HPDE6-E6E7 (cell line): ENCODE data around the gene PRSS56.

ENCODE experiments used
- DNase-seq: peaks from one replicate; pipeline ENCODE4 v3.0.0; 2011; ENCODE audit warnings: missing footprints; ENCODE audit errors: extremely low spot score

The PRSS56 gene

DNA sequence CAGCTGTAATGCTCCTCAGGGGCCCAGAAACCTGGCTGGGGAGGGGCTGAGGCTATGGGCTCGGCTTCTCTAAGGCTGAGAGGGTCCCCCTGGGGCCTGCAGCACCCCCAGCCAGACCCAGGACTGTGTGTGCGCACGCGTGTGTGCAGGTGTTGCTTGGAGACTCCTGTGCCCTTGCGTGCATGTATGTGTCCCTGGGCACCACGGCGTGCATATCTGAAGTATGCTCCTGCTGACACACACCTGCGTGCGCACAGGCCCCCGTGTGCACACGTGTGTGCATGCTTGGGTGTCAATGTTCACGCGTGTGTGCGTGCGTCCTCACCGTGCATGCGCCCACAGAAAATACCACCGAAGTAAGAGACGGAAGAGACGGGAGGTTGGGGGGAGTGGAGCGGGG is 17.7 kb upstream of the PRSS56 start:
- DNase-seq = no peak

GRCh38 chr2:232502911-232503808 is 17.0 kb upstream of the PRSS56 start:
- DNase-seq = no peak

GRCh38 chr2:232503809-232504323 is 16.3 kb upstream of the PRSS56 start:
- no peak for DNase-seq

DNA sequence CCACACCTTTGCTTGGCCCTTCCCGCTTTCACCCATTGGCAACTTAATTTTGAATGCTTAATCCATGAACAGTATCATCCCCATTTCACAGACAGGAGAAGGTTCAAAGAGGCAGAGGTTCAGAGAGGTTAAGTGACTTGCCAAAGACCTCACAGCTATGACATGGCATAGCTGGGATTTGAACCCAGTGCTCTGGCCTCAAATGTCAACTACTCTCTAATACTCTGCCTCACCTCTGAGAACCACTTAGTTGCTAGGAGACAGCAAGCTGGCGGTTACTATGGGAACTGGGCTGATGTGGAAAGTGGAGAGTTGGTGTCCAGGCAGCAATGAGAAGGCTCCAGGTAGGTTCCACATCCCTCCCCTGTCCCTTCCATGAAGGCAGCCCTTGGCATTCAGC is 15.8 kb upstream of the PRSS56 start:
- DNase-seq = no peak

- DNase-seq = no peak
Measured at GRCh38 chr2:232505856-232506255, 14.3 kb upstream of the PRSS56 start.

DNA sequence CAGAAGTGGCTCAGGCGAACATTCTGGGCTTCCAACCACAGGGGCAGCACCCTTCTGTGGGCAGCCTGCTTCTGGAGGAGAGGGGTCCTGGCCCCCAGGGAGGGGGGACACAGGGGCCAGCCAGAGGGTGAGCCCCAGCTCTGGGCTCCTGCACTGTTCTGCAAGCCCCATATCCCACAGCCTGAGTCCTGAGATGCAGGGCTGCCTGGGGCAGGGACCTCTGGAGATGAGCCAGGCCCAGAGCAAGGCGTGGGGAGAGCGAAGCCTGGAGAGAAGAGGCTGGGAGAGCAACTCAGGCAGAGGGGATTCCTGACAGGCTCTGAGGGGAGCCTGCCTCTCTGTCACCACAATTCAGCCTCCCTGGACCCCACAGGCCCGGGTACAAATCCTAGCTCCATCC is 13.5 kb upstream of the PRSS56 start:
- DNase-seq = no peak

- DNase-seq = no peak
Measured at GRCh38 chr2:232508251-232508650, 11.9 kb upstream of the PRSS56 start.

- no peak for DNase-seq
Measured at GRCh38 chr2:232511336-232511890, 8.8 kb upstream of the PRSS56 start.

GRCh38 chr2:232512602-232513001 is 7.6 kb upstream of the PRSS56 start:
- no peak for DNase-seq

DNA sequence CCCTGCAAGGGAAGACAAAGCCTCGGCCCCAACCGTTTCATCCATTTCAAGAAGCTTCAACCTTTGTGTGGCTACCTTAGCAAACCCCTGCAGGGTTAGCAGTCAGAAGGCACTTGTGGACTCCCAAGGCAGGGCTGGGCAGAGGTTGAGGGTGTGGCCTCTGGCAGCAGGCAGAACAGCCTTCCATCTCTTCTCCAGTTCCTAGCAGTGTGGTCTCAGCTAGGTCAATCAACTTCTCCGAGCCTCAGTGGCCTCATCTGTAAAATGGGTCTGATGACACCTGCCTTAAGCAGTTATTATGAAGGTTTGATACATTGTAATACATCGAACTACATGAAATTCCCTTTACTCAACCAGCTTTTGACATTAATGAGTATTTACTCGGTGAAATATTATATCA is 6.8 kb upstream of the PRSS56 start:
- DNase-seq = no peak

DNA sequence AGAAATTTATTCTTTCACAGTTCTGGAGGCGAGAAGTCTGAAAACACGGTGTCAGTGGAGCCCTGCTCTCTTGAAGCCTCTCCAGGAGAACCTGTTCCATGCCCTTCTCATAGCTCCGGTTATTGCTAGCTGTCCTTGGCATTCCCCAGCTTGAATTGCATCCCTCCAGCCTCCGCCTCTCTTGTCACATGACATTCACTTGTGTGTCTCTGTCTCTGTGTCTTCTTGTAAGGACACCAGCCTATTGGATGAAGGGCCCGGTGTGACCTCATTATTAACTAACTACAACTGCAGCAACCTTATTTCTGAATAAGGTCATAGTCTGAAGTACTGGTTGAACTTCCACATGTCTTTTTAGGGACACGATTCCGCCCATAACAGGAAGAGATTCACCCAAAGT is 4.5 kb upstream of the PRSS56 start:
- DNase-seq = no peak

GRCh38 chr2:232516551-232516950 is 3.6 kb upstream of the PRSS56 start:
- DNase-seq = no peak

DNA sequence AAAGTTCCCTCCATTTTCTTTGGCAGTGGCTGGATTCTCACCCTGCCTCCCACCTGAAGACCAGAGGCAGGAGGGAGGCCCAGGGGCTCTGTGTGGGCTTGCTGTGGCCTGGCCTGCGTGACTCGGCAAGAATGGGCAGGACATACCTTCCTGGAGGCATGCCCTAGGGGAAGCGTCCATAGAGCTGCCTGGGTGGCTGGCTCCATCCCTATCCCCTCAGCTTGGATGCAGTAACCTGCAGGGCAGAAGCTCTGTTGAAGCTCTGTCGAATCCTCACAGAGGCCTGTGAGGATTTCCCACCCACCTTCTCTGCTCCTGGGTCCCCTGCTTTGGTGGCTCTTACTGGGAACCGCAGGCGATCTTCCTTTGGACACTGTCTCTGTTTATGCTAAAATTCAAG is 1.3 kb upstream of the PRSS56 start:
- no peak for DNase-seq

DNA sequence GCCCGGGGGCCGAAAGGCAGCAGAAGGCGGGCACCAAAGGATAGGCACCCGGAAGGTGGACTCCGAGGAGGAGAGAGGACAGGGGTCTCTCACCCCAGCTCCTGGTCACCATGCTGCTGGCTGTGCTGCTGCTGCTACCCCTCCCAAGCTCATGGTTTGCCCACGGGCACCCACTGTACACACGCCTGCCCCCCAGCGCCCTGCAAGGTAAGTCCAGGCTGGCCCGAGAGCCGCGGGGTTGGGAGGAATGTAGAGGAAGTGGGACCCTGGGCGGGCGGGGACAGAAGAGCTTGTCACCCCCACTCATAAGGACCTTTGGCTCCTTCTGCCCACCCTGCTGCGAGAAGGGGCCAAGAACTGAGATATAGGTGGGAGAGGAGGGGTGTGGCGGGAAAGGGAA is 301 bp downstream of the PRSS56 start:
- no peak for DNase-seq

DNA sequence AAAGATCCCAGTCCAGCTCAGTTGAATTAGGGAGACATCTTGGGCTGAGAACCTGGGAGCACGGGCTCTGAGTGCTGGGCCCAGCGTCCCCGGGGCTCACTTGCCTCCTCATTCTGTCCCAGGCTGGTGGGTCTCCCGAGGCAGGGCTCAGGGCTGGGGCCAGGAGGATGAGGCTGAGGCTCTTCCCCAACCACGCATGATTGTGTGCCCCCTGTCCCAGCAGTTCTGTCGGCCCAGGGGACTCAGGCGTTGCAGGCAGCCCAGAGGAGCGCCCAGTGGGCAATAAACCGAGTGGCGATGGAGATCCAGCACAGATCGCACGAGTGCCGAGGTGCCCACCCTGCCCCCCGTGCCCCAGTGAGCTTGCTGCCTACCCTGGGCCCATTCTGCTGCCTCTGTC is 910 bp downstream of the PRSS56 start:
- no peak for DNase-seq

- DNase-seq = peak; percentile 60
Measured at GRCh38 chr2:232521959-232522622, 1.9 kb downstream of the PRSS56 start.

DNA sequence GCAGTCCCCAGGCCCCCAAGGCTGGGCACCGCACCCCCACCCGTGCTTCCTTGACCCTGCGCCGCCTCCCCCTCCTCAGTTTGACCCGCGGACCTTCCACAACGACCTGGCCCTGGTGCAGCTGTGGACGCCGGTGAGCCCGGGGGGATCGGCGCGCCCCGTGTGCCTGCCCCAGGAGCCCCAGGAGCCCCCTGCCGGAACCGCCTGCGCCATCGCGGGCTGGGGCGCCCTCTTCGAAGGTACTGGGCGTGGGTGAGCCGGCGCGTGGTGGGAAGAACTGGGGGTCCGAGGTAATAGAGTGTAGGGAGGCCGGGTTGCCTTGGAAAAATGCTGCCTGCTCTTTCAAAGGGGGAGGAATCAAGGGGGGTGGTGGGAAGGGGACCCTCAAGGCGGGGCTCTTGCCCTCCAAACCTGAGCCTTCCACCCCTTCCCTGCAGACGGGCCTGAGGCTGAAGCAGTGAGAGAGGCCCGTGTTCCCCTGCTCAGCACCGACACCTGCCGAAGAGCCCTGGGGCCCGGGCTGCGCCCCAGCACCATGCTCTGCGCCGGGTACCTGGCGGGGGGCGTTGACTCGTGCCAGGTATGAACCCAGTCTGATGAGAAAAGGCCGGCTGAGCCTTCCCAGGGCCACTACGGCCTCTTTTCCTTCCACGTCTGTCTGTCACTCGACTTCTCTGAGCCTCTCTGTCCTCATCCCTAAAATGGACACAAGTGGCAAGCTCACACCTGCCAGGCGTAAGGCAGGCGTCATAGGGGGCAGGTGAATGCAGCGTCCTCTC is 2.6 kb downstream of the PRSS56 start:
- DNase-seq = no peak

DNA sequence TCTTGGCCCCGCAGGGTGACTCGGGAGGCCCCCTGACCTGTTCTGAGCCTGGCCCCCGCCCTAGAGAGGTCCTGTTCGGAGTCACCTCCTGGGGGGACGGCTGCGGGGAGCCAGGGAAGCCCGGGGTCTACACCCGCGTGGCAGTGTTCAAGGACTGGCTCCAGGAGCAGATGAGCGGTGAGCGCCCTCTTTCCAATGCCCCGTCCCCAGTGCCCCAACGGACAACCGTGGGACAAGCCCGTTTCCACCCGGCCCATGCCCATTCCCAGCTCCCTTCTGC is 3.2 kb downstream of the PRSS56 start:
- no peak for DNase-seq

GRCh38 chr2:232523682-232524597 is 3.8 kb downstream of the PRSS56 start:
- DNase-seq = no peak

DNA sequence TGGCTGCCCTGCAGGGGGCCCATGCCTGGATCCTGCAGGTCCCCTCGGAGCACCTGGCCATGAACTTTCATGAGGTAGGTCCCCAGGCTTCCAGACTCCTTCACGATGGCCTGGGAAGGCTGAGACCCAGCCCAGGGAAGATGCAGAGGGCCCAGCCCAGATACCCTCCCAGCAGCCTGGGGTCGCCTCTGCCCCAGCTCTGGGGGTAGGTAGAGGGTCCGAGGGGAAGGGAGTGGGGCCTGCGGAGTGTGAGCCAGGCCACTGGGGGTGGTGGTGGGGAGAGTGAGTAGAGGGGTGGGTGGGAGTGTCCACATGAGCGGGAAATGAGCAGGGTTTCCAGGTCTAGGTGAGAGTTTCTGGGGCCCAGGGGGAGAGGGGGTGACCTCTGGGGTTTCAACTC is 4.6 kb downstream of the PRSS56 start:
- no peak for DNase-seq

DNA sequence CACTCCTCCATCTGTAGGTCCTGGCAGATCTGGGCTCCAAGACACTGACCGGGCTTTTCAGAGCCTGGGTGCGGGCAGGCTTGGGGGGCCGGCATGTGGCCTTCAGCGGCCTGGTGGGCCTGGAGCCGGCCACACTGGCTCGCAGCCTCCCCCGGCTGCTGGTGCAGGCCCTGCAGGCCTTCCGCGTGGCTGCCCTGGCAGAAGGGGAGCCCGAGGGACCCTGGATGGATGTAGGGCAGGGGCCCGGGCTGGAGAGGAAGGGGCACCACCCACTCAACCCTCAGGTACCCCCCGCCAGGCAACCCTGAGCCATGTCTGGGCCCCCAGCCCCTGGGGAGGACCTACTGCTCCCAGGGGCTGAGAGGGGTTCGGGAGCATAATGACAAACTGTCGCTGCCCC is 5.0 kb downstream of the PRSS56 start:
- DNase-seq = no peak
